ENCODE results near the gene CPO.

Gene CPO

GRCh38 chr2:206990360-206990759 is 51.0 kb downstream of the CPO start:
- TF ChIP-seq ZFX (IDR thresholded peaks at IDR 0.05; ENCODE audit: borderline replicate concordance) = no peak
- TF ChIP-seq, protein P1, sequence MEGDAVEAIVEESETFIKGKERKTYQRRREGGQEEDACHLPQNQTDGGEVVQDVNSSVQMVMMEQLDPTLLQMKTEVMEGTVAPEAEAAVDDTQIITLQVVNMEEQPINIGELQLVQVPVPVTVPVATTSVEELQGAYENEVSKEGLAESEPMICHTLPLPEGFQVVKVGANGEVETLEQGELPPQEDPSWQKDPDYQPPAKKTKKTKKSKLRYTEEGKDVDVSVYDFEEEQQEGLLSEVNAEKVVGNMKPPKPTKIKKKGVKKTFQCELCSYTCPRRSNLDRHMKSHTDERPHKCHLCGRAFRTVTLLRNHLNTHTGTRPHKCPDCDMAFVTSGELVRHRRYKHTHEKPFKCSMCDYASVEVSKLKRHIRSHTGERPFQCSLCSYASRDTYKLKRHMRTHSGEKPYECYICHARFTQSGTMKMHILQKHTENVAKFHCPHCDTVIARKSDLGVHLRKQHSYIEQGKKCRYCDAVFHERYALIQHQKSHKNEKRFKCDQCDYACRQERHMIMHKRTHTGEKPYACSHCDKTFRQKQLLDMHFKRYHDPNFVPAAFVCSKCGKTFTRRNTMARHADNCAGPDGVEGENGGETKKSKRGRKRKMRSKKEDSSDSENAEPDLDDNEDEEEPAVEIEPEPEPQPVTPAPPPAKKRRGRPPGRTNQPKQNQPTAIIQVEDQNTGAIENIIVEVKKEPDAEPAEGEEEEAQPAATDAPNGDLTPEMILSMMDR (IDR thresholded peaks at IDR 0.05) = no peak
- H3K27ac ChIP-seq = no peak overlapping the region

DNA sequence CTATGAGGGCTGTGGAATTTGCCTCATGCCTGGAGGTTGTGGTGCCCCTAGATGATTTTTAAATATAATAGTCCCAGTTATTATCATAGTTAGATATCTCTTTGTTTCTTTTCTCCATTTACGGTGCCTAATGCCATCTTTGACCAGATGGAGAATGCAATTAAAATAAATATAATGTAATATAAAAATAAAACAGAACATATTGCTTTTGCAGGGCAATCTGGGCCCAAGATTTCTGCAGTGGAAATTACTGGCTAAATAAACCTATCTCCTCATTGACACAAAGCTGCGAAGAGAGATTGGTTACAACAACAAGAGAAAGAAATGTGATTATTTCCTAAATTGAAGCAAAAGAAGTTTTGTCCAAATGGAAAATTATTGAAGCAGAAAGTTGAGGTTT is 51.8 kb downstream of the CPO start:
- no peak overlapping the region for H3K27ac ChIP-seq
- TF ChIP-seq ZFX (IDR thresholded peaks at IDR 0.05; ENCODE audit: borderline replicate concordance) = no peak
- TF ChIP-seq, protein P1 (IDR thresholded peaks at IDR 0.05) = no peak

DNA sequence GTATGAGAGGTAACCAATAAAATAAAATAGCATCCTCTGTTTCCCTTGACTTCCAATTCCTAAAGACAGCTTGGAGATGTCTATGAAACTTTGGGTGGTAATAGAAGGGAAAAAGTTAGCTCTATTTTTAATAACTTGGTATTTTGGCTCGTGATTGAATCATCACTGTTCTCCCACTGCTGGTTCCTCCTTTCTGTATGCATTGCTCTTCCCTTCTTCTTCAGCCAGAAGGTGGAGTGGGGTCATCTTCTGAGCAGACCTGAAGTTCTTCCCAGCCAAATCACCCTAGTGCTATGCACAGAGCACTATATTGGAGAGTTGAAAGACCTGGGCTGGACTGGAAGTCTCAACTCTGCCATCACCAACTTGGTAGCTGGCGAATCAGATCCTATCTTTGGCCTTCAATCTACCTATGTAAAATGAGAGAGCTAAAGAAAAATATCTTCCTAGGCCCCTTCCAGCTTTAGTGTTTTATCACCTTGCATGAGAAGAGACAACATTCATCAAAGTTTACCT is 54.1 kb downstream of the CPO start:
- TF ChIP-seq, protein P1 (IDR thresholded peaks at IDR 0.05) = no peak
- TF ChIP-seq ZFX (IDR thresholded peaks at IDR 0.05; ENCODE audit: borderline replicate concordance) = no peak
- no peak overlapping the region for H3K27ac ChIP-seq

- H3K27ac ChIP-seq = no peak overlapping the region
- TF ChIP-seq, protein P1 (IDR thresholded peaks at IDR 0.05) = no peak
- no peak for TF ChIP-seq ZFX (IDR thresholded peaks at IDR 0.05; ENCODE audit: borderline replicate concordance)
These were observed 54.6 kb downstream of the CPO start for GRCh38 chr2:206993964-206994363.

GRCh38 chr2:206996556-206997065 is 57.3 kb downstream of the CPO start:
- H3K27ac ChIP-seq = no peak overlapping the region
- no peak for TF ChIP-seq ZFX (IDR thresholded peaks at IDR 0.05; ENCODE audit: borderline replicate concordance)
- TF ChIP-seq, protein P1 (IDR thresholded peaks at IDR 0.05) = no peak

DNA sequence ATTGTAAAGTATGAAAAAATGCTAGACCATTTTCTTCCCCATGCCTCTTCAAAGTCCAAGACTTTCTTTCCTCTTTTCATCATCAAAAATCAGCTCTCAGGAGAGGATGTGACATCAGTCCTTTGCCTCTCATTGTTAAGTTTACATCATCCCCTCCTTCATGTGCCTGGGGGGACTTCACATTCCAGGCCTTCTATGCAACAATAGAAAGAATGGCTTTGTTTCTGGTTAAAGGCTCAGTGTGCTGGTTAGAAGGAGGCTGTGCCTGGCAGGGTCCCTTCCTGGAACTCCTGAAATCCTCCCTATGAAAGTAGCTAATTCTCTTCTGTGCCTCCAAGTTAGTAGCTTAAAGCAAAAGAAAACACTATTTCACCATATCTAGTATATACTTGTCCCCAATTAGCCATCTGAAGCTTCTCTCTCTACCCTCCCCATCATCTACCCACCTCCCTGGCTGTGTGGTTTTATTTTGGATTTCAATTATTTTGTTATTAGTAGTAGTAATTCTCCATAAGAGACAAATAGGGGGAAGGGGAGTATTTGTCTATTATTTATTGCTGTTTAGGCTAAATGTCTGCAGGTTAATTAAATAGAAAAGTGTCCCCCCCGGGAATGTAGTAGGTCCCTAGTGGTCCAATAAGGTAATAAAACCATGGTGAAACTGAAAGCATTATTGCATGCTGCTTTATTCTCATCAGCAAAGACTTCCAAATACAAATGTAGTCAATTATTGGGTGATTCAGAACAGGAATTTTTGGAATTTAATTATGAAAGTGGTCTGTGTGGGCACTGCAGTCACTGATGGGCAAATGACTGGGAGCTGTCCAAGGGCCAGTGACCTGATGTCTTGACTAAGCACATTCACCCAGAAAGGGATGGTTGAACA is 69.0 kb downstream of the CPO start:
- H3K27ac ChIP-seq = no peak overlapping the region
- TF ChIP-seq, protein P1 (IDR thresholded peaks at IDR 0.05) = peak; percentile 29; the same call in 1 of the 2 replicates
- no peak for TF ChIP-seq ZFX (IDR thresholded peaks at IDR 0.05; ENCODE audit: borderline replicate concordance)

- TF ChIP-seq, protein P1 (IDR thresholded peaks at IDR 0.05) = no peak
- no peak for TF ChIP-seq ZFX (IDR thresholded peaks at IDR 0.05; ENCODE audit: borderline replicate concordance)
- no peak overlapping the region for H3K27ac ChIP-seq
These were observed 73.1 kb downstream of the CPO start for GRCh38 chr2:207012461-207012860.

Measured in 22Rv1 (cell line).